ENCODE results near the gene ASB4.

The ASB4 gene

DNA sequence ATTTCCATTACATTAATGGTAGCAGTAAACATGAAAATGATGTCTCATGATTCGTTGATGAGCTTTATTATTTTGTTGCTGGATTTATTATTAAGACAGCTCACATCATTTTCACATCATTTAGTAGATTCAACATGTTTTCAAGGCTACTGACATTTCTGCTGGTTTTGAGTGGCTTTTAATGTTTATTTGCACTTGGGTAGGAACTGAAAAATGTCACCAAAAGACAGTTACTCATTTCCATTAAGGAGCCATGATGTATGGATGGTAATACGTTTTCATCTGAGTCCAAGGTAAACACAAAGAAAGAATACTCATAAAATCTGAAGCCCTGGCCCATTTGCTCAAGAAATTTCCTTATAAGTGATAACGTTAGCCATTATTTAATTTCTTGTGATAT lies 95.7 kb downstream of the ASB4 start:
- DNase-seq: no peak
- Mint-ChIP-seq H3K27ac (no peak overlapping the region), H3K9me3 (no peaks in the 10 kb centered on the region), H3K36me3 (ENCODE audit: low read depth) (no peaks in the 10 kb centered on the region), H3K27me3 (no peaks in the 10 kb centered on the region), H3K4me1 (no peaks in the 10 kb centered on the region), H3K4me3 (no peak overlapping the region)
- no peak for ATAC-seq

- H3K27ac Mint-ChIP-seq: no peak overlapping the region
- ATAC-seq: no peak
- DNase-seq: no peak
- H3K36me3 Mint-ChIP-seq (ENCODE audit: low read depth): no peaks in the 10 kb centered on the region
- no peaks in the 10 kb centered on the region for H3K4me1 Mint-ChIP-seq
- no peaks in the 10 kb centered on the region for H3K27me3 Mint-ChIP-seq
- H3K9me3 Mint-ChIP-seq: no peaks in the 10 kb centered on the region
- no peak overlapping the region for H3K4me3 Mint-ChIP-seq
Observed at GRCh38 chr7:95582578-95583293, 97.0 kb downstream of the ASB4 start.

DNA sequence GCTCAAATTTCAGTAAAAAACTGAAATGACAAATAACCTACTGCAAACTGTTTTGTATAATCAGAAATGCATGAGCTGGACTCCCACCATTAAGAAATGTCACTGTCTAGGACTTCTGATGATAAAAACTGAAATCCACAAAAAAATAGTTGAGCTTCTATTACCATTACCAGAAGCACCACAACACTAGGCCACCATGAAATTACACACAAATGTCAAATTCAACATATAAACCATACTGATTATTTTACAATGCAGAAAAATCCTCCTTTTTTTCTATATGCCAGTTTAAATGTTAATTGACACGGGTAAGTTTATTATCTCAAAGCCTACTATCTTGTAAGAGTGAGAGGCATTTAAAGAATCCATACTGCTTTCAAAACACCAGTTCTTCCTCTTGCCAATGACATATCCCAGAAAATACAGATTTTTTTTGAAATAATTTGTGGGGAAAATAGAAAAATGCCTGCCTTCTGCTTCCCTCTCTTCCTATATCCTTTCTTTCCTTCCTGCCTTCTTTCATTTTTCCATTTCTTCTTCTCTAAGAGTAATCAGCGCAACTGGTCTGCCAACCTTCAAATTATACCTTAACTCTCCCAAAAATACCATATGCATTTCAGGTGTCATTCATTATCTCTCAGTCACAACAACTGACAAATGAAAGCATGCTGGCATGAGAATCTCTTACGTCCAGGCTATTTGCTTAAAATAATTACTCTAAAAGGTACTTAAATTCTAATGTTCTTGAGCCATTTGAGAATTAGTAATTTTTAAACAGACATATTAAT lies 98.3 kb downstream of the ASB4 start:
- H3K27ac Mint-ChIP-seq: no peak overlapping the region
- H3K27me3 Mint-ChIP-seq: no peaks in the 10 kb centered on the region
- no peak for DNase-seq
- H3K4me3 Mint-ChIP-seq: no peak overlapping the region
- no peaks in the 10 kb centered on the region for H3K4me1 Mint-ChIP-seq
- H3K36me3 Mint-ChIP-seq (ENCODE audit: low read depth): no peaks in the 10 kb centered on the region
- ATAC-seq: no peak
- H3K9me3 Mint-ChIP-seq: no peaks in the 10 kb centered on the region

GRCh38 chr7:95584769-95585425 lies 99.2 kb downstream of the ASB4 start:
- H3K9me3 Mint-ChIP-seq: no peaks in the 10 kb centered on the region

DNA sequence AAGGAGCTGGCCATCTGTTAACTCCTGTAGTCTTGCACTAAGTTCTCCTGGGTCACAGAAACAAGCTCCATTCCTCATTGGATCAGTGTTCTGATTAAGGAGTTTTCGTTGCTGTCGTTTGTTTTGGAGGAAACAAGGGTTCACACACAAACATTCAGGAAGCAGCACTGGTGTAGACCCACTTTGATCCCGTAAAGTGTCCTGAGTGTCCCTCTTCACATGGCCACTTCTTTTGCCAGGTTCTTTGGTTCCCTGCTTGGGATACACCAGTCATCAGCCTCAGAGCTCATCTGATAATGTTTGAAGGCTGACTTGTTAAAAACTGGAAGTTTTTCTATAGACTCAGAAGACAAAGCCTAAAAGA lies 99.7 kb downstream of the ASB4 start:
- no peak overlapping the region for H3K4me3 Mint-ChIP-seq
- H3K9me3 Mint-ChIP-seq: no peaks in the 10 kb centered on the region
- H3K36me3 Mint-ChIP-seq (ENCODE audit: low read depth): no peaks in the 10 kb centered on the region
- H3K4me1 Mint-ChIP-seq: no peaks in the 10 kb centered on the region
- H3K27ac Mint-ChIP-seq: no peak overlapping the region
- DNase-seq (no peak), ATAC-seq (no peak)
- H3K27me3 Mint-ChIP-seq: no peaks in the 10 kb centered on the region

More at GRCh38 chr7:95584769-95585425, 99.2 kb downstream of the ASB4 start:
- DNase-seq: no peak
- H3K4me1 Mint-ChIP-seq: no peaks in the 10 kb centered on the region
- H3K36me3 Mint-ChIP-seq (ENCODE audit: low read depth): no peaks in the 10 kb centered on the region
- H3K27ac Mint-ChIP-seq: no peak overlapping the region
- no peak for ATAC-seq
- H3K4me3 Mint-ChIP-seq: no peak overlapping the region
- no peaks in the 10 kb centered on the region for H3K27me3 Mint-ChIP-seq

DNA sequence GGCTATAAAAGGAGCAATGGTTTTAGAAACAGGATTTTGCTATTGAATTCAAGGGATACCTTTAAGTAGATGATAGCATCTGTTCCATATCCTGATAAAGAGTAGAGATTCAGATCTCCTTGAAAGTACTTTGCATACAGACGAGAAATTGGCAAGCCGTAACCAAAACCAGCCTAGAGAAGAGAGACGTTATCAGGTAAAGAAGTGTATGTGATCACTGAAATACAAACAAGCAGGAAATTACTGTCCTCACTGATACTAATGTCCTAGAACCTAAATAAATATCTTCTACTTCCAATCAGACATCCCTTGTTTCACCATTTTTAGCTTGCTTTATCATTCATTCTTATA lies 101.2 kb downstream of the ASB4 start:
- no peak for ATAC-seq
- no peak for DNase-seq
- Mint-ChIP-seq H3K4me1 (no peaks in the 10 kb centered on the region), H3K27ac (no peak overlapping the region), H3K27me3 (no peaks in the 10 kb centered on the region), H3K36me3 (ENCODE audit: low read depth) (no peaks in the 10 kb centered on the region), H3K9me3 (no peaks in the 10 kb centered on the region), H3K4me3 (no peak overlapping the region)

- H3K4me3 Mint-ChIP-seq: no peak overlapping the region
- H3K36me3 Mint-ChIP-seq (ENCODE audit: low read depth): no peaks in the 10 kb centered on the region
- H3K9me3 Mint-ChIP-seq: no peaks in the 10 kb centered on the region
- ATAC-seq (no peak), DNase-seq (no peak)
- H3K27ac Mint-ChIP-seq: no peak overlapping the region
- H3K27me3 Mint-ChIP-seq: no peaks in the 10 kb centered on the region
- no peaks in the 10 kb centered on the region for H3K4me1 Mint-ChIP-seq
Observed at GRCh38 chr7:95589031-95589430, 103.3 kb downstream of the ASB4 start.

GRCh38 chr7:95589766-95590165 lies 104.0 kb downstream of the ASB4 start:
- H3K27me3 Mint-ChIP-seq: no peaks in the 10 kb centered on the region
- no peak overlapping the region for H3K4me3 Mint-ChIP-seq
- H3K4me1 Mint-ChIP-seq: no peaks in the 10 kb centered on the region
- no peak overlapping the region for H3K27ac Mint-ChIP-seq
- no peak for DNase-seq
- no peaks in the 10 kb centered on the region for H3K9me3 Mint-ChIP-seq
- no peaks in the 10 kb centered on the region for H3K36me3 Mint-ChIP-seq (ENCODE audit: low read depth)
- ATAC-seq: no peak
